ENCODE results near the gene SLC39A10.
"Not testable (repeated sequence)": the region's sequence is repeated elsewhere in the genome, so short reads cannot be mapped to it uniquely, and the experiment has no call there.

The SLC39A10 gene

GRCh38 chr2:195656859-195657633, at the start of gene SLC39A10:
Gene SLC39A10 (plus strand): TSS chr2:195657226. CDS start chr2:195680043, 22,817 bp downstream.
- DNase-seq (ENCODE audit: low read depth), result peak; percentile 94

- no peak for DNase-seq (ENCODE audit: low read depth)
Measured at GRCh38 chr2:195608768-195609454, 48.1 kb upstream of the SLC39A10 start.

GRCh38 chr2:195610717-195611116, 46.3 kb upstream of the SLC39A10 start:
- DNase-seq (ENCODE audit: low read depth), result no peak

GRCh38 chr2:195612611-195613495, 44.2 kb upstream of the SLC39A10 start:
- no peak for DNase-seq (ENCODE audit: low read depth)

GRCh38 chr2:195613922-195614321, 43.1 kb upstream of the SLC39A10 start:
- DNase-seq (ENCODE audit: low read depth), result no peak

- DNase-seq (ENCODE audit: low read depth), result no peak
Measured at GRCh38 chr2:195619590-195619989, 37.4 kb upstream of the SLC39A10 start.

- no peak for DNase-seq (ENCODE audit: low read depth)
Measured at GRCh38 chr2:195620501-195620900, 36.5 kb upstream of the SLC39A10 start.

- DNase-seq (ENCODE audit: low read depth), result no peak
Measured at GRCh38 chr2:195622966-195623365, 34.1 kb upstream of the SLC39A10 start.

- no peak for DNase-seq (ENCODE audit: low read depth)
Measured at GRCh38 chr2:195626507-195626906, 30.5 kb upstream of the SLC39A10 start.

- no peak for DNase-seq (ENCODE audit: low read depth)
Measured at GRCh38 chr2:195628666-195629065, 28.4 kb upstream of the SLC39A10 start.

- DNase-seq (ENCODE audit: low read depth), result no peak
Measured at GRCh38 chr2:195632856-195633572, 24.0 kb upstream of the SLC39A10 start.

- no peak for DNase-seq (ENCODE audit: low read depth)
Measured at GRCh38 chr2:195633573-195633870, 23.5 kb upstream of the SLC39A10 start.

- no peak for DNase-seq (ENCODE audit: low read depth)
Measured at GRCh38 chr2:195633974-195634373, 23.1 kb upstream of the SLC39A10 start.

- DNase-seq (ENCODE audit: low read depth), result no peak
Measured at GRCh38 chr2:195636890-195637289, 20.1 kb upstream of the SLC39A10 start.

- no peak for DNase-seq (ENCODE audit: low read depth)
Measured at GRCh38 chr2:195638750-195639149, 18.3 kb upstream of the SLC39A10 start.

- DNase-seq (ENCODE audit: low read depth), result no peak
Measured at GRCh38 chr2:195639238-195639858, 17.7 kb upstream of the SLC39A10 start.

- DNase-seq (ENCODE audit: low read depth), result no peak
Measured at GRCh38 chr2:195639959-195640358, 17.1 kb upstream of the SLC39A10 start.

GRCh38 chr2:195642027-195642678, 14.9 kb upstream of the SLC39A10 start:
- DNase-seq (ENCODE audit: low read depth), result no peak

GRCh38 chr2:195642679-195643068, 14.4 kb upstream of the SLC39A10 start:
- DNase-seq (ENCODE audit: low read depth), result no peak

- not testable (repeated sequence) for DNase-seq (ENCODE audit: low read depth)
Measured at GRCh38 chr2:195644708-195645107, 12.3 kb upstream of the SLC39A10 start.

- DNase-seq (ENCODE audit: low read depth), result no peak
Measured at GRCh38 chr2:195645413-195645812, 11.6 kb upstream of the SLC39A10 start.
